ENCODE measurements around the gene EIF4B.
A peak's percentile ranks its signal among the peaks of the same experiment; 100 is the strongest.

EIF4B gene

DNA sequence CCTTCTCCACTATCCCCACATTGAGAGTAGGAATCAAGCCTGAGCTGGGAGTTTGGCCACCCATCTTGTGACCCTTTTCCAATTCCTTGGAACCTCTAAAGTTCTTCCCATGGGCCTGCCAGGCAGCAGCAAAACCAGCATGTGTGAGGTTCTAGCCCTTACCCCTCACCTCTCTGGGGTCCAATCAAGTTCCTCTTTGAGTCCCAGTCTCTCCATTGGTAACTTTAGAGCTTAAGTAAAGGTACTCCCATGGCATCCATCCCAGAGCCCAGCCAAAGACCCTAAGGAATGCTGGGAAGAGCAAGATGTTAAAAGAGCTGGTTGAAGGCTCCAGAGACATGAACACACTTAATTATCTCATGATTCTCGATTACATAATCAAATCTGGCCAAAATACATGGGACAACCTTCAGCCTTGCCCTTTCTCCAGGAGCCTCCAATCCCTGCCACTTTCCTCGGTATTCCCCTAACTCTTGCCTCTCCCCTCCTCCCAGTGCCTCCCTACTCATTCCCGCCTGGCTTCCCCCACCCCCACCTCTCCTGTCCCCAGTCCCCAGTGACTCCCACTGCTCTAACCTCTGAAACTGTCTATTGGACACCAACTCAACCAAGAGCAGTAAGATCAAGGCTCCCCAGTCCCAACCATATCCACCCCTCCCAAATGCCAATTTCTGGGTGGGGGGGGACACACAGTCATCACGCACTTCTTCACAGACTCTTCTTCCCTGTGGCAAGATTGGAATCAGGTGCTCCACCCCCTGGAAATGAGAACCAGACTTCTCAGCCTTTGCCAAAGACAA lies 38.8 kb downstream of the EIF4B start:
- Histone ChIP-seq H3K4me2 (ENCODE audit: low read depth, low read length, poor library complexity, severe bottlenecking) (no peak overlapping the region), H3K4me3 (ENCODE audit: low read length, poor library complexity, severe bottlenecking) (no peak overlapping the region), H3K9me3 (ENCODE audit: insufficient read depth, low read depth, low read length) (no peaks in the 10 kb centered on the region), H3K36me3 (ENCODE audit: insufficient read depth, low read length) (peaks cover 22% of the 10 kb centered on the region; the same call in 1 of the 2 replicates), H3K9ac (ENCODE audit: low read depth, low read length, poor library complexity, severe bottlenecking) (no peak overlapping the region), H4K20me1 (ENCODE audit: insufficient read depth, low read length, poor library complexity, severe bottlenecking) (no peaks in the 10 kb centered on the region), H3K79me2 (ENCODE audit: insufficient read depth, low read length) (no peaks in the 10 kb centered on the region), H2AFZ (ENCODE audit: low read length) (no peak overlapping the region), H3F3A (ENCODE audit: low read depth) (peaks cover 9% of the 10 kb centered on the region; the same call in 1 of the 2 replicates), H3K9me2 (replicated peaks; ENCODE audit: low read depth, low read length) (no peaks in the 10 kb centered on the region), H3K27me3 (ENCODE audit: insufficient read depth, low read length, poor library complexity, severe bottlenecking) (no peaks in the 10 kb centered on the region), H3K4me1 (ENCODE audit: insufficient read depth, low read length, poor library complexity, severe bottlenecking) (peaks cover 5% of the 10 kb centered on the region)
- TF ChIP-seq, protein P1, sequence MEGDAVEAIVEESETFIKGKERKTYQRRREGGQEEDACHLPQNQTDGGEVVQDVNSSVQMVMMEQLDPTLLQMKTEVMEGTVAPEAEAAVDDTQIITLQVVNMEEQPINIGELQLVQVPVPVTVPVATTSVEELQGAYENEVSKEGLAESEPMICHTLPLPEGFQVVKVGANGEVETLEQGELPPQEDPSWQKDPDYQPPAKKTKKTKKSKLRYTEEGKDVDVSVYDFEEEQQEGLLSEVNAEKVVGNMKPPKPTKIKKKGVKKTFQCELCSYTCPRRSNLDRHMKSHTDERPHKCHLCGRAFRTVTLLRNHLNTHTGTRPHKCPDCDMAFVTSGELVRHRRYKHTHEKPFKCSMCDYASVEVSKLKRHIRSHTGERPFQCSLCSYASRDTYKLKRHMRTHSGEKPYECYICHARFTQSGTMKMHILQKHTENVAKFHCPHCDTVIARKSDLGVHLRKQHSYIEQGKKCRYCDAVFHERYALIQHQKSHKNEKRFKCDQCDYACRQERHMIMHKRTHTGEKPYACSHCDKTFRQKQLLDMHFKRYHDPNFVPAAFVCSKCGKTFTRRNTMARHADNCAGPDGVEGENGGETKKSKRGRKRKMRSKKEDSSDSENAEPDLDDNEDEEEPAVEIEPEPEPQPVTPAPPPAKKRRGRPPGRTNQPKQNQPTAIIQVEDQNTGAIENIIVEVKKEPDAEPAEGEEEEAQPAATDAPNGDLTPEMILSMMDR (conservative IDR thresholded peaks at IDR 0.05; ENCODE audit: low read length): no peak
- no peak for TF ChIP-seq EZH2phosphoT487 (IDR thresholded peaks at IDR 0.05; ENCODE audit: borderline replicate concordance)

DNA sequence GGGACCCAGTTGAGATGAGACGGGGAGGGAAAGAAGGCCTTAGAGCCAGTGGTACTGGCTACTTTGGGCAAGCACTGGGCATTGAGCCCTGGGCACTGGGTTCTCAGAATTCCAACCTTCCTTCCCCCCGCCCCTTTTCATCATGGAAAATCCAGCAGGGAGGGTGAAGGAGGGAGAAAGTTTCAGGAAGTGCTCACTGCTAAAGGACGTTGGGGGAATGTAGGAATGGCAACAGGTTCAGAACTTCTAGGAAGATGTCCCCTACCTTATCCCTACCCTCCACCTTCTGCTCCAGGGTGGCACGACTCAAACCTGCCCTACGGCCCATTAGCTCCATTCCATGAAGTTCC lies 39.4 kb downstream of the EIF4B start:
- no peaks in the 10 kb centered on the region for H3K9me2 ChIP-seq (replicated peaks; ENCODE audit: low read depth, low read length)
- H3K4me3 ChIP-seq (ENCODE audit: low read length, poor library complexity, severe bottlenecking): peak overlapping the region; percentile 97
- H3K9me3 ChIP-seq (ENCODE audit: insufficient read depth, low read depth, low read length): no peaks in the 10 kb centered on the region
- H3K79me2 ChIP-seq (ENCODE audit: insufficient read depth, low read length): no peaks in the 10 kb centered on the region
- no peak overlapping the region for H3K4me2 ChIP-seq (ENCODE audit: low read depth, low read length, poor library complexity, severe bottlenecking)
- H3F3A ChIP-seq (ENCODE audit: low read depth): peaks cover 9% of the 10 kb centered on the region; the same call in 1 of the 2 replicates
- no peak overlapping the region for H2AFZ ChIP-seq (ENCODE audit: low read length)
- no peaks in the 10 kb centered on the region for H3K27me3 ChIP-seq (ENCODE audit: insufficient read depth, low read length, poor library complexity, severe bottlenecking)
- H3K4me1 ChIP-seq (ENCODE audit: insufficient read depth, low read length, poor library complexity, severe bottlenecking): peaks cover 5% of the 10 kb centered on the region
- no peak overlapping the region for H3K9ac ChIP-seq (ENCODE audit: low read depth, low read length, poor library complexity, severe bottlenecking)
- no peaks in the 10 kb centered on the region for H4K20me1 ChIP-seq (ENCODE audit: insufficient read depth, low read length, poor library complexity, severe bottlenecking)
- TF ChIP-seq EZH2phosphoT487 (IDR thresholded peaks at IDR 0.05; ENCODE audit: borderline replicate concordance): no peak
- TF ChIP-seq, protein P1 (conservative IDR thresholded peaks at IDR 0.05; ENCODE audit: low read length): no peak
- peaks cover 17% of the 10 kb centered on the region; the same call in 1 of the 2 replicates for H3K36me3 ChIP-seq (ENCODE audit: insufficient read depth, low read length)

DNA sequence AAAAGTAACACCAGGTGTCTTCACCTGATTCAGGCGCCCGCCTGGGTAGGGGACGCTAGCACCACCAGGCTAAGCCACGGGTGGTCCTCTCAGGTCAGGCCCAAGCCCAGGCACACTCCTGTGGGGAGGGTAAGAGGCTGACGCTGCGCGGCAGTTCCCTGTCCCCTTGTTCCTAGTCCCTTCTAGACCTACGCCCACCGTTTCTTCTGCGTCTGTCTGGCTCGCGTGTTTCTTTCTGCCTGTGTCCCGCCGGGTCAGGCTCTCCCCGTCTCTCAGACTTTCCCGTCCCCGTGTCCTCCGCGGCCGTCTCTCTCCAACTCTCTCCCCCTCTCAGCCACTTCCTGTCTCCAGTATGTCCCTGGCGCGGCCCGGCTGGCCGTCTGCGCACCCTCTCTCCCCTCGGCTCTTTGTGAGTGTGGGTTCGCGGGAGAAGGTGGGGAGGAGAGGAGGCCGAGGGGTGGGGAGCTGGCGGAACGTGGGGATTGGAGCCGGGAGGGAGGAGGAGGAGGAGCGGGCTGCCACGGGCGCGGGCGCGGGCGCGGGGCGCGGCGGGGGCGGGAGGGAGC lies 40.5 kb downstream of the EIF4B start:
- Histone ChIP-seq H3F3A (ENCODE audit: low read depth) (peaks cover 9% of the 10 kb centered on the region; the same call in 1 of the 2 replicates), H3K4me3 (ENCODE audit: low read length, poor library complexity, severe bottlenecking) (peak overlapping the region; percentile 97), H3K79me2 (ENCODE audit: insufficient read depth, low read length) (no peaks in the 10 kb centered on the region), H4K20me1 (ENCODE audit: insufficient read depth, low read length, poor library complexity, severe bottlenecking) (no peaks in the 10 kb centered on the region), H3K9me2 (replicated peaks; ENCODE audit: low read depth, low read length) (no peaks in the 10 kb centered on the region), H3K4me2 (ENCODE audit: low read depth, low read length, poor library complexity, severe bottlenecking) (peak overlapping the region; percentile 94), H3K4me1 (ENCODE audit: insufficient read depth, low read length, poor library complexity, severe bottlenecking) (peaks cover 5% of the 10 kb centered on the region), H3K9ac (ENCODE audit: low read depth, low read length, poor library complexity, severe bottlenecking) (peak overlapping the region; percentile 86), H3K9me3 (ENCODE audit: insufficient read depth, low read depth, low read length) (no peaks in the 10 kb centered on the region), H2AFZ (ENCODE audit: low read length) (peak overlapping the region; percentile 99), H3K27me3 (ENCODE audit: insufficient read depth, low read length, poor library complexity, severe bottlenecking) (no peaks in the 10 kb centered on the region), H3K36me3 (ENCODE audit: insufficient read depth, low read length) (peaks cover 12% of the 10 kb centered on the region; the same call in 1 of the 2 replicates)
- no peak for TF ChIP-seq EZH2phosphoT487 (IDR thresholded peaks at IDR 0.05; ENCODE audit: borderline replicate concordance)
- TF ChIP-seq, protein P1 (conservative IDR thresholded peaks at IDR 0.05; ENCODE audit: low read length): no peak; the same call in 1 of the 2 replicates
